Peyer's patch (tissue), 4 donors: Measurements from ENCODE around the gene TACC2.

Source experiments
- POLR2A ChIP-seq, 2 donors: fragments of 450-650 bp; IDR thresholded peaks; one replicate each; pipeline ENCODE4 v1.5.1; 2017; ENCODE audit warnings: antibody characterized with exemption in 2 of 2, mild to moderate bottlenecking in 2 of 2, moderate library complexity in 2 of 2
- TF ChIP-seq, protein P1 (sequence below), 6 experiments: fragments of 450-650 bp in 4 of 6; fragments of 200-600 bp in 2 of 6; sonication (generic) in 1 of 6; IDR thresholded peaks; one replicate each; pipeline ENCODE4 v1.5.1; 2017 to 2019; ENCODE audit warnings: antibody characterized with exemption in 6 of 6, mild to moderate bottlenecking in 3 of 6, moderate library complexity in 1 of 6

DNA sequence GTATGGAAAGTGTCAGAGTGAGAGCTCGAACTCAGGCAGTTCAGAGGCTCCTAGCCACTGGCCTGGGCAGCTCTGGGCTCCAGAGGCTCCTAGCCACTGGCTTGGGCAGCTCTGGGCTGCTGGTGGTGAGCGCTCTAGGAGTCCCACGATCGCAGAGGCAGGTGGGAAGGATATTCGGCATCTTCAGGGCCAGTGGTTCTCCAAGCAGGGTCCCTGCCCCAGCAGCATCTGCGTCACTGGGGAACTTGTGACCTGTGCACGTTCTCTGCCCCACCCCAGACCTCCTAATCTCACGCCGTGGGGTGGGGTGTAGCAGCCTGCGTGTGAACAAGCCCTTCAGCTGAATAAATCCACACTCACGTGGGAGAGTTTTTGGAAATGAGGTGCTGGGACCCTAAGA lies 256.9 kb downstream of the TACC2 start:
- TF ChIP-seq, protein P1, sequence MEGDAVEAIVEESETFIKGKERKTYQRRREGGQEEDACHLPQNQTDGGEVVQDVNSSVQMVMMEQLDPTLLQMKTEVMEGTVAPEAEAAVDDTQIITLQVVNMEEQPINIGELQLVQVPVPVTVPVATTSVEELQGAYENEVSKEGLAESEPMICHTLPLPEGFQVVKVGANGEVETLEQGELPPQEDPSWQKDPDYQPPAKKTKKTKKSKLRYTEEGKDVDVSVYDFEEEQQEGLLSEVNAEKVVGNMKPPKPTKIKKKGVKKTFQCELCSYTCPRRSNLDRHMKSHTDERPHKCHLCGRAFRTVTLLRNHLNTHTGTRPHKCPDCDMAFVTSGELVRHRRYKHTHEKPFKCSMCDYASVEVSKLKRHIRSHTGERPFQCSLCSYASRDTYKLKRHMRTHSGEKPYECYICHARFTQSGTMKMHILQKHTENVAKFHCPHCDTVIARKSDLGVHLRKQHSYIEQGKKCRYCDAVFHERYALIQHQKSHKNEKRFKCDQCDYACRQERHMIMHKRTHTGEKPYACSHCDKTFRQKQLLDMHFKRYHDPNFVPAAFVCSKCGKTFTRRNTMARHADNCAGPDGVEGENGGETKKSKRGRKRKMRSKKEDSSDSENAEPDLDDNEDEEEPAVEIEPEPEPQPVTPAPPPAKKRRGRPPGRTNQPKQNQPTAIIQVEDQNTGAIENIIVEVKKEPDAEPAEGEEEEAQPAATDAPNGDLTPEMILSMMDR (IDR thresholded peaks at IDR 0.05) = no peak
- TF ChIP-seq POLR2A (IDR thresholded peaks at IDR 0.05) = no peak
